Measurements from ENCODE around the gene CDC42EP4. TPM values are rescaled to one million over a fixed set of nuclear protein-coding genes. Genes with fewer than 3 reads are reported as not detected.
"Not testable (repeated sequence)": the region's sequence is repeated elsewhere in the genome, so short reads cannot be mapped to it uniquely, and the experiment has no call there.

Gene CDC42EP4
- total RNA-seq, 4 donors from 2014 or later, result 35.8 to 57.0 (median 47.1) TPM

DNA sequence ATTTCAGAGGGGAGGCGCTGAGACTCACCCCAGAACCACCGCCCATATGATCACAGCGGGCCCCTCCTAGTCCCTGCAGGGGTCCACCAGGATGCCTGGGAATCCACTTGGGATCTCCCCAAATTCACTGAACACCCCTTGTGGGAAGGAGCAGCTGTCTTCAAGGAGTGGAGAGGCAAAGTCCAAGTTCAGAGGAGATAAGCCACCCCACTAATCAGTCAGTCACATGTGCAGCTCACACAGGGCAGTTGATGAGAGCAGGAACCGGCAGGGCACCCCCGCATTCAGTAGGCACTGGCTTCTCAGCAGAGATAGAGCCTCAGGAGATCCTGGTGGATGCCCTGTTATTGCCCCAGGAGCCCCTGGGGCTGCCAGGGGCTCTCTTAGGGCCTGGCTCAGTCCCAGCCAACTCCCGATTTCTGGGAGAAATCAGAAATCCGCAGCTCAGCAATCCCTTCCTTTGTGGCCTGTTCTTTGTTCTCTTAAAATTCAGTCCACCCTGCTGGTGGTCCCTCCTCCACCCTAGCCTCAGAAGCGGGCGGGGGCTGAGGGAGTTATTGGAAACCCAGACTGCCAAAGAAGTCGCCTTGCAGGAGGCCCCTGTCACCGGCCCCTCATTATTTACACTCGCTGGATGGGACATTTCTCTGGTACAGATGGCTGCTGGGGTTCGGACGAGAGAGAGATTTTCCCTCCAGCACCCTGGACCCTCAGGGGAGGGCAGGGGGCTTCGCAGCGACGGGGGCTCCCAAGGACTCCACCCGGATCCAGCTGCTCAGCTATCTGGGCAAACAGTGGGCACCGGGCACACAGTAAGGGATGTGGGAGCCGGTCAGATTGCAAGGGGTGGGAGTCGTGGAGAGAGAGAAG, 1.8 kb downstream of the CDC42EP4 start:
- in situ Hi-C loops (cut with MboI; ENCODE audit: low sequenced_read_pairs in 4 of 4) (loop anchor here in 1 of 4 donors (10.0 kb wide), 1 partner anchor 55 kb away; no protein-coding TSS in a partner anchor), intact Hi-C loops (cut with DNase I; ENCODE audit: low total_unique reads) (loop anchor here (2.0 kb wide), 3 partner anchors 17 to 117 kb away; partner anchors contain the start of gene COG1)
- TF ChIP-seq POLR2A (IDR thresholded peaks at IDR 0.05) (no peak), CTCF (IDR thresholded peaks at IDR 0.05 in 4 of 5, conservative IDR thresholded peaks at IDR 0.05 in 1 of 5) (no peak)
- H3K9me3 ChIP-seq, result no peaks in the 10 kb centered on the region
- ATAC-seq, result no peak
- H3K27ac ChIP-seq, result peak overlapping the region; percentile 92 to 100 (median 98)
- H3K4me1 ChIP-seq, result peaks cover 33 to 52% of the 10 kb centered on the region in 2 donors
- no peak for DNase-seq
- no peaks in the 10 kb centered on the region for H3K27me3 ChIP-seq
- peak overlapping the region; percentile 82 to 100 (median 94) for H3K4me3 ChIP-seq
- no peaks in the 10 kb centered on the region for H3K36me3 ChIP-seq

DNA sequence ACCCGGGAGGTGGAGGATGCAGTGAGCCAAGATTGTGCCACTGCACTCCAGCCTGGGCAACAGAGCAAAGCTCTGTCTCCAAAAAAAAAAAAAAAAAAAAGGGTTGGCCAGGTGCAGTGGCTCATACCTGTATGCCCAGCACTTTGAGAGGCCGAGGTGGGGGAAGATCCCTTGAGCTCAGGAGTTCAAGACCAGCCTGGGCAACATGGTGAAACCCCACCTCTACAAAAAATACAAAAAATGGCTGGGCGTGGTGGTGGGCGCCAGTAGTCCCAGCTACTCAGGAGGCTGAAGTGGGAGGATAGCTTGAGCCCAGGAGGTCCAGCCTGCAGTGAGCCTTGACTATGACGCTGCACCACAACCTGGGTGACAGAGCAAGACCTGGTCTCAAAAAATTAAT, 2.8 kb downstream of the CDC42EP4 start:
- Histone ChIP-seq H3K4me3 (peak overlapping the region; percentile 82 to 100 (median 94)), H3K27ac (peak overlapping the region; percentile 92 to 100 (median 98)), H3K4me1 (peaks cover 43 to 62% of the 10 kb centered on the region in 2 donors)
- in situ Hi-C loops (cut with MboI; ENCODE audit: low sequenced_read_pairs in 4 of 4); DNase-seq; intact Hi-C loops (cut with DNase I; ENCODE audit: low total_unique reads); H3K9me3 ChIP-seq; ATAC-seq; H3K36me3 ChIP-seq; H3K27me3 ChIP-seq: not testable (repeated sequence)

GRCh38 chr17:73308017-73308823, 3.6 kb downstream of the CDC42EP4 start:
- intact Hi-C loops (cut with DNase I; ENCODE audit: low total_unique reads), result no loop called here
- H3K4me1 ChIP-seq, result peaks cover 51 to 69% of the 10 kb centered on the region in 2 donors

DNA sequence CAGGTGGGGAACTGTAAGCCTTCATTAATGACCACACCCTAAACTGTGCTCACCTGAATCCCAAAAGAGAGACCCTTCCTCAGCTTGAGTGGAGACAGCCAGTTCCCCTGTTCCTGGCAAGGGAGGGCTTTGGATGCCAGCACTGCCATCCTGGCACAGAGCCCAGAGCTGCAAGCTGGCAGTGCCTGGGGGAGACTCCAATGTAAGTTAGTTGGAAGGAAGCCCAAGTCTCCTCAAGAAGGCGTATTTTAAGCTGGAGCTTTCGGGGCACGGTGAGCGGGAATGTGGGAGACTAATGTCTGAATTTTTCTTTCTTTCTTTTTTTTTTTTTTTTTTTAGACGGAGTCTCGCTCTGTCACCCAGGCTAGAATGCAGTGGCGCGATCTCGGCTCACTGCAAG, 4.7 kb downstream of the CDC42EP4 start:
- DNase-seq (no peak), ATAC-seq (no peak)
- Histone ChIP-seq H3K27me3 (no peaks in the 10 kb centered on the region), H3K36me3 (no peaks in the 10 kb centered on the region), H3K4me3 (peak overlapping the region in 2 of 4 donors; percentile 82 to 89), H3K4me1 (peaks cover 57 to 77% of the 10 kb centered on the region in 2 donors), H3K9me3 (no peaks in the 10 kb centered on the region), H3K27ac (peak overlapping the region; percentile 92 to 100 (median 98))
- intact Hi-C loops (cut with DNase I; ENCODE audit: low total_unique reads) (no loop called here), in situ Hi-C loops (cut with MboI; ENCODE audit: low sequenced_read_pairs in 4 of 4) (no loop called here)
- TF ChIP-seq CTCF (IDR thresholded peaks at IDR 0.05 in 4 of 5, conservative IDR thresholded peaks at IDR 0.05 in 1 of 5) (no peak), POLR2A (IDR thresholded peaks at IDR 0.05) (no peak)

More at GRCh38 chr17:73308017-73308823, 3.6 kb downstream of the CDC42EP4 start:
- TF ChIP-seq CTCF (IDR thresholded peaks at IDR 0.05 in 4 of 5, conservative IDR thresholded peaks at IDR 0.05 in 1 of 5), result no peak
- TF ChIP-seq POLR2A (IDR thresholded peaks at IDR 0.05), result peak; percentile 18 to 41
- in situ Hi-C loops (cut with MboI; ENCODE audit: low sequenced_read_pairs in 4 of 4), result no loop called here
- DNase-seq, result peak in 1 of 2 donors; percentile 65
- H3K36me3 ChIP-seq, result no peaks in the 10 kb centered on the region
- ATAC-seq, result no peak
- peak overlapping the region; percentile 82 to 100 (median 94) for H3K4me3 ChIP-seq
- no peaks in the 10 kb centered on the region for H3K9me3 ChIP-seq
- peak overlapping the region; percentile 92 to 100 (median 98) for H3K27ac ChIP-seq
- no peaks in the 10 kb centered on the region for H3K27me3 ChIP-seq
